Suprapubic skin (tissue), 4 donors: ENCODE results near the gene ZNF804B. TPM values are rescaled to one million over a fixed set of nuclear protein-coding genes. Genes with fewer than 3 reads are reported as not detected.

Source experiments
- DNase-seq, 2 donors: peaks; one replicate each; pipeline ENCODE4 v3.0.0-alpha.2; 2019; ENCODE audit warnings: low spot score in 2 of 2
- H3K27ac ChIP-seq: fragments of 200-600 bp; sonication (generic); one replicate; pipeline ENCODE4 v1.5.1; 2019
- H3K27me3 ChIP-seq: fragments of 200-600 bp; sonication (generic); one replicate; pipeline ENCODE4 v1.5.1; 2019
- H3K36me3 ChIP-seq: fragments of 200-600 bp; sonication (generic); one replicate; pipeline ENCODE4 v1.5.1; 2019
- H3K4me1 ChIP-seq: fragments of 200-600 bp; sonication (generic); one replicate; pipeline ENCODE4 v1.5.1; 2019
- H3K4me3 ChIP-seq: fragments of 200-600 bp; sonication (generic); one replicate; pipeline ENCODE4 v1.5.1; 2019; ENCODE audit warnings: mild to moderate bottlenecking
- H3K9me3 ChIP-seq: fragments of 200-600 bp; sonication (generic); one replicate; pipeline ENCODE4 v1.5.1; 2019
- EP300 ChIP-seq: sonication (generic); formaldehyde crosslinking; IDR thresholded peaks from one replicate; pipeline ENCODE4 v1.6.1; 2017; ENCODE audit warnings: antibody characterized with exemption
- POLR2A ChIP-seq, 2 donors: fragments of 450-650 bp; IDR thresholded peaks; one replicate each; pipeline ENCODE4 v1.6.1; 2017; ENCODE audit warnings: antibody characterized with exemption in 2 of 2, mild to moderate bottlenecking in 2 of 2, moderate library complexity in 2 of 2
- POLR2AphosphoS5 ChIP-seq, 3 donors: sonication (generic); formaldehyde crosslinking; IDR thresholded peaks; one replicate each; pipeline ENCODE4 v1.6.1; 2017; ENCODE audit warnings: antibody characterized with exemption in 3 of 3
- WGBS: methylation state at CpG from one replicate; pipeline ENCODE4 v1.1.5; 2018; 5-methylcytosine and 5-hydroxymethylcytosine counted together
- total RNA-seq, 4 donors: library from RNA; depleted of rRNA; stranded (reverse); fragments of >200 nt; gene quantifications; one replicate each; pipeline ENCODE4 v1.1.0, GENCODE V29; 2016
- TF ChIP-seq, protein P1 (sequence below), 2 donors: fragments of 200-600 bp in 1 of 2; fragments of 450-650 bp in 1 of 2; sonication (generic) in 1 of 2; IDR thresholded peaks; one replicate each; pipeline ENCODE4 v1.5.1; 2016 to 2019; ENCODE audit warnings: antibody characterized with exemption in 2 of 2, mild to moderate bottlenecking in 1 of 2, moderate library complexity in 1 of 2

ZNF804B gene
- total RNA-seq, 4 donors from 2014 or later: not detected

DNA sequence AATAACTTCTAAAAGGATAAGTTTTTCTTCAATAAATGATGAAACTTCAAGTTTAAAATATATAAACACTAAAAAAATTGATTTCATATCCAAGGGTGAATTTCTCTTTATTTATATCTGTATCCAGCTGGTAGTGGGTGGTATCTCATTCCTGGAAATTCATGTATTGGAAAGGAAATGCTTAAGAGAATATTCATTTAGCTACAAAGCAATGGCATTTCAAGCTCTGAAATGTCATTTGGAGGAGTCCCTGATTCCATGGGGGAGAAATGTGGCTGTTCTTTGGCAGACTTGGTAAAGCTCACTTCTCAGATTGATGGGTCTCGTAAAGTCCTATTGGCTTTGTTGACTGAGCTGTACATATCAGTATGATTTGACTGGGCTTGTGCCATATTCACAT lies 192.3 kb downstream of the ZNF804B start:
- Histone ChIP-seq H3K36me3 (no peaks in the 10 kb centered on the region), H3K9me3 (no peaks in the 10 kb centered on the region), H3K27me3 (no peaks in the 10 kb centered on the region), H3K4me3 (no peak overlapping the region), H3K27ac (no peak overlapping the region), H3K4me1 (no peaks in the 10 kb centered on the region)
- no peak for TF ChIP-seq POLR2AphosphoS5 (IDR thresholded peaks at IDR 0.05)
- TF ChIP-seq POLR2A (IDR thresholded peaks at IDR 0.05): no peak
- TF ChIP-seq, protein P1, sequence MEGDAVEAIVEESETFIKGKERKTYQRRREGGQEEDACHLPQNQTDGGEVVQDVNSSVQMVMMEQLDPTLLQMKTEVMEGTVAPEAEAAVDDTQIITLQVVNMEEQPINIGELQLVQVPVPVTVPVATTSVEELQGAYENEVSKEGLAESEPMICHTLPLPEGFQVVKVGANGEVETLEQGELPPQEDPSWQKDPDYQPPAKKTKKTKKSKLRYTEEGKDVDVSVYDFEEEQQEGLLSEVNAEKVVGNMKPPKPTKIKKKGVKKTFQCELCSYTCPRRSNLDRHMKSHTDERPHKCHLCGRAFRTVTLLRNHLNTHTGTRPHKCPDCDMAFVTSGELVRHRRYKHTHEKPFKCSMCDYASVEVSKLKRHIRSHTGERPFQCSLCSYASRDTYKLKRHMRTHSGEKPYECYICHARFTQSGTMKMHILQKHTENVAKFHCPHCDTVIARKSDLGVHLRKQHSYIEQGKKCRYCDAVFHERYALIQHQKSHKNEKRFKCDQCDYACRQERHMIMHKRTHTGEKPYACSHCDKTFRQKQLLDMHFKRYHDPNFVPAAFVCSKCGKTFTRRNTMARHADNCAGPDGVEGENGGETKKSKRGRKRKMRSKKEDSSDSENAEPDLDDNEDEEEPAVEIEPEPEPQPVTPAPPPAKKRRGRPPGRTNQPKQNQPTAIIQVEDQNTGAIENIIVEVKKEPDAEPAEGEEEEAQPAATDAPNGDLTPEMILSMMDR (IDR thresholded peaks at IDR 0.05): no peak
- TF ChIP-seq EP300: no peak
- WGBS: 85% methylated on average over 1 of the region's 1 CpG
- no peak for DNase-seq

DNA sequence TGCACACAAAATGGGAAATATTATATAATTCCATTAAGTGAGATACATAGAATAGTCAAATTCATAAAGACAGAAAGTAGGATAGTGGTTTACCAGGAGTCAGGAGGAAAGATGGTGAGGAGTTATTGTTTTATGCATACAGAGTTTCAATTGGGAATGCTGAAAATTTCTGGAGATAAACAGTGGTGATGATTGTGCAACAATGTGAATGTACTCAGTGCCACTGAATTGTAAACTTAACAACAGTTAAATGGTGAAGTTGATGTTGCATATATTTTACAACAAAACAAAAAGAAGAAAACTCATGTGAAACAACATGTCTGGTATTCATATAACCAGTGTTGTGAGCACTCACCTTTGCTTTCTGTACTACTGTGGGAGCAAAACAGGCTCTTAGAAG lies 204.9 kb downstream of the ZNF804B start:
- Histone ChIP-seq H3K4me1 (no peaks in the 10 kb centered on the region), H3K4me3 (no peak overlapping the region)
- TF ChIP-seq POLR2AphosphoS5 (IDR thresholded peaks at IDR 0.05): no peak
- TF ChIP-seq, protein P1 (IDR thresholded peaks at IDR 0.05): no peak
- no peak for TF ChIP-seq EP300
- no peak for TF ChIP-seq POLR2A (IDR thresholded peaks at IDR 0.05)

DNA sequence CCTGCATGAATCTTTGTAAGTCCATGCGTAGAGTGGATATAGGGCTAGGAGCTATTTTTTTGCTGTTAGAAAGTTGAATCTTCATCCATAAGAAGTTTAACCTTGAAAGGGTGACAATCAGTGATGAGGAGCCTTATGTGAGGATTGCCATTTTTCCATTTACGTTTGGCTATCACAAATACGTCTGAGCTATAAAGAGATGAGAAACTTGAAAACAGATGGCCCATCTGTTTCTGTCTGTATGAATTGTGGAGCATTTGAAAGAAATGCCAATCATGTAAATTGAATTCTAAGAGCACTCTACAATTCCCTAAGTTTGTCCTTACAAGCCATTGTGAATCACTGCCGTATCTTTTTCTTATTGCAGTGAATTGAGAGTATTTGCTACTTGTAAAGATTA lies 205.9 kb downstream of the ZNF804B start:
- no peak for TF ChIP-seq POLR2AphosphoS5 (IDR thresholded peaks at IDR 0.05)
- TF ChIP-seq POLR2A (IDR thresholded peaks at IDR 0.05): no peak
- TF ChIP-seq, protein P1 (IDR thresholded peaks at IDR 0.05): no peak
- TF ChIP-seq EP300: no peak
- Histone ChIP-seq H3K9me3 (no peaks in the 10 kb centered on the region), H3K4me1 (no peaks in the 10 kb centered on the region), H3K27me3 (no peaks in the 10 kb centered on the region), H3K36me3 (no peaks in the 10 kb centered on the region), H3K4me3 (no peak overlapping the region), H3K27ac (no peak overlapping the region)
- DNase-seq: no peak
- 63% methylated on average over 4 of the region's 4 CpGs for WGBS

More for the DNA sequence above, 204.9 kb downstream of the ZNF804B start:
- DNase-seq: no peak
- no peaks in the 10 kb centered on the region for H3K27me3 ChIP-seq
- H3K27ac ChIP-seq: no peak overlapping the region
- no peaks in the 10 kb centered on the region for H3K36me3 ChIP-seq
- H3K9me3 ChIP-seq: no peaks in the 10 kb centered on the region

- no peak overlapping the region for H3K27ac ChIP-seq
These were observed 207.9 kb downstream of the ZNF804B start for GRCh38 chr7:88967432-88967831.

GRCh38 chr7:88969167-88969566 lies 209.7 kb downstream of the ZNF804B start:
- no peak overlapping the region for H3K4me3 ChIP-seq
- WGBS: 89% methylated on average over 1 of the region's 1 CpG
- H3K27ac ChIP-seq: no peak overlapping the region
- H3K27me3 ChIP-seq: no peaks in the 10 kb centered on the region
- no peak for DNase-seq
- no peaks in the 10 kb centered on the region for H3K4me1 ChIP-seq
- H3K9me3 ChIP-seq: no peaks in the 10 kb centered on the region
- no peaks in the 10 kb centered on the region for H3K36me3 ChIP-seq
- no peak for TF ChIP-seq POLR2A (IDR thresholded peaks at IDR 0.05)
- TF ChIP-seq POLR2AphosphoS5 (IDR thresholded peaks at IDR 0.05): no peak
- TF ChIP-seq, protein P1 (IDR thresholded peaks at IDR 0.05): no peak

More at GRCh38 chr7:88967432-88967831, 207.9 kb downstream of the ZNF804B start:
- H3K27me3 ChIP-seq: no peaks in the 10 kb centered on the region
- no peaks in the 10 kb centered on the region for H3K36me3 ChIP-seq
- no peak for DNase-seq
- no peak for TF ChIP-seq POLR2A (IDR thresholded peaks at IDR 0.05)
- TF ChIP-seq EP300: no peak
- TF ChIP-seq, protein P1 (IDR thresholded peaks at IDR 0.05): no peak
- TF ChIP-seq POLR2AphosphoS5 (IDR thresholded peaks at IDR 0.05): no peak
- no peaks in the 10 kb centered on the region for H3K9me3 ChIP-seq
- no peaks in the 10 kb centered on the region for H3K4me1 ChIP-seq
- no peak overlapping the region for H3K4me3 ChIP-seq
- 80% methylated on average over 4 of the region's 4 CpGs for WGBS
